ENCODE measurements around the gene HIVEP3.

Gene HIVEP3

DNA sequence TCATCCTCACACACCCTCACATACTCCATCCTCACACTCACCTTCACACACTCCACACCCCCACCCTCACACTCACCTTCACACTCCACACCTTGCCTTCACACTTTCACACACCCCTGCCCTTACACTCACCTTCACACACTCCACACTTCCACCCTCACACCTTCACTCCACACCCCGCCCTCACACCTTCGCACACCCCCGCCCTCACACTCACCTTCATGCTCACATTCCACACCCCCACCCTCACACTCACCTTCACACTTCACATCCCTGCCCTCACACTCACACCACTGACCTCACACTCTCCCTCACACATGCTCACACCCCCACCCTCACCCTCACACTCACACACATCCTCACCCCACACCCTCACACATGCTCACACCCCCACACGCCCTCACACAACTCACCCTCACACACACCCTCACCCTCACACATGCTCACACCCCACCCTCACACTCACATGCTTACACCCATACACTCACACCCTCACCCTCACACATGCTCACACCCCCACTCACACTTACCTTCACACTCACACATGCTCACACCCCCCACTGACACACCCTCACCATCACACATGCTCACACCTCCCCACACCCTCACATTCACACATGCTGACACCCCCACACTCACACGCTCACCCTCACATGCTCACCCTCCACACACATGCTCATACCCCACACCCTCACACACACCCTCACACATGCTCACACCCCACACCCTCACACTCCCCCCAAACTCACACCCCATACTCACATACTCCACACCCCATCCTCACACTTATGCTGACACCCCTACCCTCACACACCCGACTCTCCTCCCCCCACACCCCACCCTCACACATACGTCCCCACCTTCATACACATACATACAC, 389.8 kb downstream of the HIVEP3 start:
- Histone ChIP-seq H3K36me3 (ENCODE audit: control insufficient read depth, insufficient read depth, low read length) (no peaks in the 10 kb centered on the region), H3K4me1 (ENCODE audit: control insufficient read depth, insufficient read depth, low read length) (no peaks in the 10 kb centered on the region), H3K9me3 (ENCODE audit: control insufficient read depth, insufficient read depth, low read length) (no peaks in the 10 kb centered on the region), H3K4me3 (ENCODE audit: low read length) (no peak overlapping the region), H3K27me3 (ENCODE audit: control insufficient read depth, insufficient read depth, low read length) (no peaks in the 10 kb centered on the region), H3K27ac (ENCODE audit: low read length) (no peak overlapping the region)
- DNase-seq (ENCODE audit: low read depth, low spot score) = no peak
- 86% methylated on average over 7 of the region's 7 CpGs for WGBS (ENCODE audit: insufficient coverage, insufficient read length)

DNA sequence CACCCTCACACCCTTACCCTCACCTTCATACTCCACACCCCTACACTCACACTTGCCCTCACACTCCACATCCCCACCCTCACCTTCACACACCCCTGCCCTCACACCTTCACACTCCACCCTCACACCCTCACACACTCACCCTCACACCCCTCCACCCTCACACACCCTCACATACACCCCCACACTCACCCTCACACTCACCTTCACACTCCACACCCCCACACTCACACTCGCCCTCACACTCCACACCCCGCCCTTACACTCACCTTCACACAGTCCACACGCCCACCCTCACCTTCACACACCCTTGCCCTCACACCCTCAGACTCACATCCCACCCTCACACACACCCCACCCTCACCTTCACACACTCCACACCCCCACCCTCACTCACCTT, 390.6 kb downstream of the HIVEP3 start:
- 99% methylated on average over 3 of the region's 3 CpGs for WGBS (ENCODE audit: insufficient coverage, insufficient read length)
- no peaks in the 10 kb centered on the region for H3K27me3 ChIP-seq (ENCODE audit: control insufficient read depth, insufficient read depth, low read length)
- H3K9me3 ChIP-seq (ENCODE audit: control insufficient read depth, insufficient read depth, low read length) = no peaks in the 10 kb centered on the region
- no peaks in the 10 kb centered on the region for H3K36me3 ChIP-seq (ENCODE audit: control insufficient read depth, insufficient read depth, low read length)
- no peak overlapping the region for H3K4me3 ChIP-seq (ENCODE audit: low read length)
- no peak for DNase-seq (ENCODE audit: low read depth, low spot score)
- no peaks in the 10 kb centered on the region for H3K4me1 ChIP-seq (ENCODE audit: control insufficient read depth, insufficient read depth, low read length)
- no peak overlapping the region for H3K27ac ChIP-seq (ENCODE audit: low read length)

- Histone ChIP-seq H3K9me3 (ENCODE audit: control insufficient read depth, insufficient read depth, low read length) (no peaks in the 10 kb centered on the region), H3K27ac (ENCODE audit: low read length) (no peak overlapping the region)
- WGBS (ENCODE audit: insufficient coverage, insufficient read length) = 100% methylated on average over 4 of the region's 4 CpGs
Measured at GRCh38 chr1:41526956-41527561, 391.7 kb downstream of the HIVEP3 start.

DNA sequence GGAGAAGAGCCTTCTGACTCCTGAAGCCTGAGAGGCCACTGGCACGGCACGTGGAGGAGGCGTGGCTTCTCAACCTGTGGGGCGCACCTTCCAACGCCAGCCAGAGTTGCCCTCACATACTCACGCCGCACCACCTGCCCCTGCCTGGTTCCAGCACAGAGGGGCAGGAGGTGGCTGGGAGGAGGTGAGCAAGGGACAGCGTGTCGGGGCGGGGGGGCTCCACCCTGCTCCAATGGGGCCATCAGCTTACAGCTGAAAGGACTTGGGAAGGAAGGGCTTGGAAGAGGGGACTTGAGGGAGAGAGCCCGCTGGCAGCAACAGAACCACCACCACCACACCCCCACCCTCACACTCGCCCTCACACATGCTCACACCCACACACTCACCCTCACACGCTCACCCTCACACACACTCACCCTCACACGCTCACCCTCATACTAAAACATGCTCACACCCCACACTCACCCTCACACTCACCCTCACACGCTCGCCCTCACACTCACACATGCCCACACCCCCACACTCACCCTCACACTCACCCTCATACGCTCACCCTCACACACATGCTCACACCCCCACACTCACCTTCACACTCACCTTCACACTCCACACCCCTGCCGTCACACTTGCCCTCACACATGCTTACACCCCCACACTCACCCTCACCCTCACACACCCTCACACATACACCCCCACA, 392.7 kb downstream of the HIVEP3 start:
- Histone ChIP-seq H3K9me3 (ENCODE audit: control insufficient read depth, insufficient read depth, low read length) (no peaks in the 10 kb centered on the region), H3K4me1 (ENCODE audit: control insufficient read depth, insufficient read depth, low read length) (no peaks in the 10 kb centered on the region), H3K27ac (ENCODE audit: low read length) (no peak overlapping the region), H3K36me3 (ENCODE audit: control insufficient read depth, insufficient read depth, low read length) (no peaks in the 10 kb centered on the region), H3K4me3 (ENCODE audit: low read length) (no peak overlapping the region), H3K27me3 (ENCODE audit: control insufficient read depth, insufficient read depth, low read length) (no peaks in the 10 kb centered on the region)
- 100% methylated on average over 7 of the region's 18 CpGs for WGBS (ENCODE audit: insufficient coverage, insufficient read length)
- no peak for DNase-seq (ENCODE audit: low read depth, low spot score)

More at GRCh38 chr1:41526956-41527561, 391.7 kb downstream of the HIVEP3 start:
- H3K36me3 ChIP-seq (ENCODE audit: control insufficient read depth, insufficient read depth, low read length) = no peaks in the 10 kb centered on the region
- no peaks in the 10 kb centered on the region for H3K27me3 ChIP-seq (ENCODE audit: control insufficient read depth, insufficient read depth, low read length)
- H3K4me1 ChIP-seq (ENCODE audit: control insufficient read depth, insufficient read depth, low read length) = no peaks in the 10 kb centered on the region
- no peak overlapping the region for H3K4me3 ChIP-seq (ENCODE audit: low read length)
- no peak for DNase-seq (ENCODE audit: low read depth, low spot score)

- DNase-seq (ENCODE audit: low read depth, low spot score) = no peak
- no peaks in the 10 kb centered on the region for H3K9me3 ChIP-seq (ENCODE audit: control insufficient read depth, insufficient read depth, low read length)
- no peak overlapping the region for H3K4me3 ChIP-seq (ENCODE audit: low read length)
- H3K36me3 ChIP-seq (ENCODE audit: control insufficient read depth, insufficient read depth, low read length) = no peaks in the 10 kb centered on the region
- H3K27me3 ChIP-seq (ENCODE audit: control insufficient read depth, insufficient read depth, low read length) = no peaks in the 10 kb centered on the region
- no peaks in the 10 kb centered on the region for H3K4me1 ChIP-seq (ENCODE audit: control insufficient read depth, insufficient read depth, low read length)
- WGBS (ENCODE audit: insufficient coverage, insufficient read length) = no CpG with 5 or more reads among the region's 30 CpGs
- no peak overlapping the region for H3K27ac ChIP-seq (ENCODE audit: low read length)
Measured at GRCh38 chr1:41524676-41525675, 393.7 kb downstream of the HIVEP3 start.

- no CpG with 5 or more reads among the region's 9 CpGs for WGBS (ENCODE audit: insufficient coverage, insufficient read length)
- Histone ChIP-seq H3K4me1 (ENCODE audit: control insufficient read depth, insufficient read depth, low read length) (no peaks in the 10 kb centered on the region), H3K36me3 (ENCODE audit: control insufficient read depth, insufficient read depth, low read length) (no peaks in the 10 kb centered on the region), H3K27ac (ENCODE audit: low read length) (no peak overlapping the region), H3K4me3 (ENCODE audit: low read length) (no peak overlapping the region), H3K27me3 (ENCODE audit: control insufficient read depth, insufficient read depth, low read length) (no peaks in the 10 kb centered on the region), H3K9me3 (ENCODE audit: control insufficient read depth, insufficient read depth, low read length) (no peaks in the 10 kb centered on the region)
- DNase-seq (ENCODE audit: low read depth, low spot score) = no peak
Measured at GRCh38 chr1:41523949-41524675, 394.6 kb downstream of the HIVEP3 start.

- H3K9me3 ChIP-seq (ENCODE audit: control insufficient read depth, insufficient read depth, low read length) = no peaks in the 10 kb centered on the region
Measured at GRCh38 chr1:41523071-41523470, 395.7 kb downstream of the HIVEP3 start.

DNA sequence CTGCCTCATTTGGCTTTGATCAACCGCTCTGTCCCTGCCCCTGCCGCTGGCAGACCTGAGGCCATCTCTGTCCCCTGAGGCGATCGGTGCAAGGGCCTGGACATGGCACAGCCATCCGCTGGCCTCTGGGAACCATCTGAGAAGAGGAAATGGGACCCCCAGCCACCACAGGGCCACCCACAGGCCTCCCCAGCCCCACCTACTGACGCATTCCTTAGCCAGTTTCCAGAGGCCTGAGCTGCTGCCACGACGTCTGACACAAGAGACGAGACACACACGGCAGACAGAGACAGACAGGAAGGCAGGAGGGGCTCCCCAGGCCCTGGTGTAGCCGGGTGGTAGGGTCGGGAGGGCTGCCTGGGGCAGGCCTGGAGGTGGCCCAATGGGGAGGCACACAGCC, 397.0 kb downstream of the HIVEP3 start:
- no CpG with 5 or more reads among the region's 12 CpGs for WGBS (ENCODE audit: insufficient coverage, insufficient read length)
- Histone ChIP-seq H3K9me3 (ENCODE audit: control insufficient read depth, insufficient read depth, low read length) (no peaks in the 10 kb centered on the region), H3K36me3 (ENCODE audit: control insufficient read depth, insufficient read depth, low read length) (no peaks in the 10 kb centered on the region), H3K4me3 (ENCODE audit: low read length) (no peak overlapping the region), H3K27me3 (ENCODE audit: control insufficient read depth, insufficient read depth, low read length) (no peaks in the 10 kb centered on the region), H3K27ac (ENCODE audit: low read length) (no peak overlapping the region), H3K4me1 (ENCODE audit: control insufficient read depth, insufficient read depth, low read length) (no peaks in the 10 kb centered on the region; the same call in 1 of the 2 replicates)
- DNase-seq (ENCODE audit: low read depth, low spot score) = no peak

More at GRCh38 chr1:41523071-41523470, 395.7 kb downstream of the HIVEP3 start:
- Histone ChIP-seq H3K4me3 (ENCODE audit: low read length) (no peak overlapping the region), H3K27me3 (ENCODE audit: control insufficient read depth, insufficient read depth, low read length) (no peaks in the 10 kb centered on the region), H3K27ac (ENCODE audit: low read length) (no peak overlapping the region), H3K36me3 (ENCODE audit: control insufficient read depth, insufficient read depth, low read length) (no peaks in the 10 kb centered on the region), H3K4me1 (ENCODE audit: control insufficient read depth, insufficient read depth, low read length) (no peaks in the 10 kb centered on the region; the same call in 1 of the 2 replicates)
- no peak for DNase-seq (ENCODE audit: low read depth, low spot score)
- WGBS (ENCODE audit: insufficient coverage, insufficient read length) = no CpG with 5 or more reads among the region's 10 CpGs

- no peaks in the 10 kb centered on the region for H3K9me3 ChIP-seq (ENCODE audit: control insufficient read depth, insufficient read depth, low read length)
- no peak overlapping the region for H3K4me3 ChIP-seq (ENCODE audit: low read length)
- H3K36me3 ChIP-seq (ENCODE audit: control insufficient read depth, insufficient read depth, low read length) = no peaks in the 10 kb centered on the region
- DNase-seq (ENCODE audit: low read depth, low spot score) = no peak
- no peaks in the 10 kb centered on the region for H3K27me3 ChIP-seq (ENCODE audit: control insufficient read depth, insufficient read depth, low read length)
- no peaks in the 10 kb centered on the region; the same call in 1 of the 2 replicates for H3K4me1 ChIP-seq (ENCODE audit: control insufficient read depth, insufficient read depth, low read length)
- WGBS (ENCODE audit: insufficient coverage, insufficient read length) = no CpG with 5 or more reads among the region's 15 CpGs
- no peak overlapping the region for H3K27ac ChIP-seq (ENCODE audit: low read length)
Measured at GRCh38 chr1:41520951-41521752, 397.6 kb downstream of the HIVEP3 start.

All from iPS DF 6.9 (cell line).